Fibroblast of lung (primary cell): ENCODE results near the gene MUC4. TPM values are rescaled to one million over a fixed set of nuclear protein-coding genes. Genes with fewer than 3 reads are reported as not detected.

ENCODE experiments used
- DNase-seq, 2 donors: peaks; one replicate each; pipeline versions ENCODE4 v3.0.0 to v3.0.0-alpha.2; 2010; ENCODE audit warnings: low read depth in 2 of 2
- H2AFZ ChIP-seq: 2 replicates; pipeline ENCODE4 v1.5.1; 2012; ENCODE audit warnings: low read length, control low read depth, inconsistent platforms
- H3K27ac ChIP-seq: 2 replicates; pipeline ENCODE4 v1.5.1; 2011; ENCODE audit warnings: low read length, control low read depth; ENCODE audit not compliant: insufficient read depth
- H3K27me3 ChIP-seq: 2 replicates; pipeline ENCODE4 v1.5.1; 2011; ENCODE audit warnings: mild to moderate bottlenecking, low read length; ENCODE audit not compliant: control insufficient read depth, insufficient read depth
- H3K36me3 ChIP-seq: 2 replicates; pipeline ENCODE4 v1.5.1; 2011; ENCODE audit warnings: low read length; ENCODE audit not compliant: control insufficient read depth, insufficient read depth
- H3K4me1 ChIP-seq: 2 replicates; pipeline ENCODE4 v1.5.1; 2011; ENCODE audit warnings: low read length; ENCODE audit not compliant: control insufficient read depth, insufficient read depth; ENCODE audit errors: extremely low read depth
- H3K4me2 ChIP-seq: 2 replicates; pipeline ENCODE4 v1.5.1; 2011; ENCODE audit warnings: low read length, control low read depth; ENCODE audit not compliant: insufficient read depth; ENCODE audit errors: extremely low read depth
- H3K4me3 ChIP-seq, 4 experiments: fragments of 200-600 bp in 1 of 4; sonication (generic) in 1 of 4; replicated peaks in 1 of 4; 2 replicates each; pipeline ENCODE4 v1.5.1; 2011 to 2016; ENCODE audit warnings: low read length in 4 of 4, low read depth in 3 of 4, mild to moderate bottlenecking in 3 of 4, control low read depth in 2 of 4, inconsistent platforms in 1 of 4, mixed read lengths in 1 of 4; ENCODE audit not compliant: insufficient read depth in 1 of 4; ENCODE audit errors: control extremely low read depth in 1 of 4
- H3K79me2 ChIP-seq: 2 replicates; pipeline ENCODE4 v1.5.1; 2012; ENCODE audit warnings: mild to moderate bottlenecking, low read length, inconsistent platforms; ENCODE audit not compliant: control insufficient read depth, insufficient read depth
- H3K9ac ChIP-seq: 2 replicates; pipeline ENCODE4 v1.5.1; 2011; ENCODE audit warnings: mild to moderate bottlenecking, low read length, control low read depth; ENCODE audit not compliant: insufficient read depth
- H3K9me3 ChIP-seq: 2 replicates; pipeline ENCODE4 v1.5.1; 2012; ENCODE audit warnings: low read depth, low read length; ENCODE audit not compliant: control insufficient read depth, insufficient read depth
- H4K20me1 ChIP-seq: 2 replicates; pipeline ENCODE4 v1.5.1; 2011; ENCODE audit warnings: low read length; ENCODE audit not compliant: control insufficient read depth, insufficient read depth; ENCODE audit errors: extremely low read depth
- EZH2 ChIP-seq: IDR thresholded peaks from 2 replicates; pipeline ENCODE4 v1.5.1; 2012; ENCODE audit warnings: low read length, control low read depth, mild to moderate bottlenecking; ENCODE audit errors: missing control alignments
- polyA plus RNA-seq, 2 donors: library from polyadenylated mRNA; depleted of rRNA in 1 of 2; stranded (reverse) in 1 of 2; unstranded in 1 of 2; fragments of >200 nt; gene quantifications; 2 replicates each; pipeline ENCODE4 v1.2.1, GENCODE V29; 2011 to 2012; ENCODE audit warnings: missing spikeins in 1 of 2
- total RNA-seq: library from RNA; depleted of rRNA; stranded (reverse); fragments of >200 nt; gene quantifications from 2 replicates; pipeline ENCODE4 v1.2.1, GENCODE V29; 2014
- TF ChIP-seq, protein P1 (sequence below), 2 donors: IDR thresholded peaks in 1 of 2; conservative IDR thresholded peaks in 1 of 2; 1 replicate in 1 of 2; 2 replicates in 1 of 2; pipeline ENCODE4 v1.5.1; 2011 to 2012; ENCODE audit warnings: low read length in 2 of 2, control low read depth in 1 of 2, inconsistent platforms in 1 of 2, low read depth in 1 of 2, mild to moderate bottlenecking in 1 of 2

MUC4 gene
- total and polyA plus RNA-seq, 2 donors (not counting 1 experiment from before 2014, with no cell fraction given) = not detected

DNA sequence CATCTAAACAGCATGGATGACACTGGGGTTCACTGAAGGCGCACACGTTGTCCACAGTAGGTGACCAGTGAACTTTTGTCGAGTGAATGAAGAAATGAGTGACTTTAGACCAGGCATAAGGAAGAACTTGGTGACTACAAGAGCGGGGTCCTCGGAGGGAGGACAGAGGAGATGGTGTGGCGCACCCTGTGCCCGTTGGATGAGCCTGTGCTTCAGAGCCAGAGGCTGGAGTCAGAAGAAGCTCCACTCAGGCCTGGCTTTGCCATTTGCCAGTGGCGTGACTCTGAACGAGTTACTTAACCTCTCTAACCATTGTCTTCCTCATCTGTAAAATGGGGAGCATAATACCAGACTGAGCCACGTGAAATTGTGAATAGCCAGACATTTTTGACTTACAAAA, 42.2 kb downstream of the MUC4 start:
- no peaks in the 10 kb centered on the region for H3K27me3 ChIP-seq
- no peaks in the 10 kb centered on the region for H3K9me3 ChIP-seq
- H3K4me1 ChIP-seq = no peaks in the 10 kb centered on the region
- TF ChIP-seq EZH2 = no peak
- TF ChIP-seq, protein P1, sequence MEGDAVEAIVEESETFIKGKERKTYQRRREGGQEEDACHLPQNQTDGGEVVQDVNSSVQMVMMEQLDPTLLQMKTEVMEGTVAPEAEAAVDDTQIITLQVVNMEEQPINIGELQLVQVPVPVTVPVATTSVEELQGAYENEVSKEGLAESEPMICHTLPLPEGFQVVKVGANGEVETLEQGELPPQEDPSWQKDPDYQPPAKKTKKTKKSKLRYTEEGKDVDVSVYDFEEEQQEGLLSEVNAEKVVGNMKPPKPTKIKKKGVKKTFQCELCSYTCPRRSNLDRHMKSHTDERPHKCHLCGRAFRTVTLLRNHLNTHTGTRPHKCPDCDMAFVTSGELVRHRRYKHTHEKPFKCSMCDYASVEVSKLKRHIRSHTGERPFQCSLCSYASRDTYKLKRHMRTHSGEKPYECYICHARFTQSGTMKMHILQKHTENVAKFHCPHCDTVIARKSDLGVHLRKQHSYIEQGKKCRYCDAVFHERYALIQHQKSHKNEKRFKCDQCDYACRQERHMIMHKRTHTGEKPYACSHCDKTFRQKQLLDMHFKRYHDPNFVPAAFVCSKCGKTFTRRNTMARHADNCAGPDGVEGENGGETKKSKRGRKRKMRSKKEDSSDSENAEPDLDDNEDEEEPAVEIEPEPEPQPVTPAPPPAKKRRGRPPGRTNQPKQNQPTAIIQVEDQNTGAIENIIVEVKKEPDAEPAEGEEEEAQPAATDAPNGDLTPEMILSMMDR (conservative IDR thresholded peaks at IDR 0.05 in 1 of 2, IDR thresholded peaks at IDR 0.05 in 1 of 2; ENCODE audit: low read depth in 1 of 2, low read length in 2 of 2) = no peak
- no peak overlapping the region for H3K4me3 ChIP-seq
- H3K79me2 ChIP-seq = no peaks in the 10 kb centered on the region
- H3K27ac ChIP-seq = no peak overlapping the region
- no peak overlapping the region for H3K9ac ChIP-seq
- DNase-seq = no peak
- H3K4me2 ChIP-seq = no peak overlapping the region
- no peak overlapping the region for H2AFZ ChIP-seq
- H3K36me3 ChIP-seq = no peaks in the 10 kb centered on the region
- no peaks in the 10 kb centered on the region for H4K20me1 ChIP-seq

DNA sequence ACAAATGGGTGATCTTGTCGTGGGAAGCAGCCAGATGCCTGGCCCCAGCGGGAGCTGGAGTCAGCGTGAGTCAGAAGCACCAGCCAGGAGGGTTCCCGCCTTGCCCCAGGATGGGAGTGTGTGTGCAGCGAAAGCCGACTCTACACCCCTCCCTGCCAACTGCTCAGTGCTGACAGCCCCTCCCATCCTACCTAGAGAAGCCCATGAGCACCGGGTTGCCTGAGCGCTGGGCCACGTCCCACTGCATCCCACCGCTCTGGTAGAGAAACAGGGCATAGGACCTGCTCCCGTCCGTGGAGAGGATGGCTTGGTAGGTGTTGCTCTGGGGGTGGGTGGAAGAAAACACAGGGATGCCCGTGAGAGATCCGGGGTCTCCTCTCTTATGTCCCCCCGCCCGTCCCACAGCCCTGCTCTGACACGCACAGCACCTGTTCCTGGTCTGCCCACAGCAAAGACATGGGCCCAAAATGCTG, 42.9 kb downstream of the MUC4 start:
- Histone ChIP-seq H4K20me1 (no peaks in the 10 kb centered on the region), H3K36me3 (no peaks in the 10 kb centered on the region), H3K27ac (no peak overlapping the region), H3K79me2 (no peaks in the 10 kb centered on the region), H3K4me1 (no peaks in the 10 kb centered on the region), H3K9me3 (no peaks in the 10 kb centered on the region), H3K27me3 (no peaks in the 10 kb centered on the region), H3K4me3 (no peak overlapping the region), H3K9ac (no peak overlapping the region), H3K4me2 (no peak overlapping the region), H2AFZ (no peak overlapping the region)
- DNase-seq = no peak
- no peak for TF ChIP-seq EZH2
- TF ChIP-seq, protein P1 (conservative IDR thresholded peaks at IDR 0.05 in 1 of 2, IDR thresholded peaks at IDR 0.05 in 1 of 2; ENCODE audit: low read depth in 1 of 2, low read length in 2 of 2) = no peak

DNA sequence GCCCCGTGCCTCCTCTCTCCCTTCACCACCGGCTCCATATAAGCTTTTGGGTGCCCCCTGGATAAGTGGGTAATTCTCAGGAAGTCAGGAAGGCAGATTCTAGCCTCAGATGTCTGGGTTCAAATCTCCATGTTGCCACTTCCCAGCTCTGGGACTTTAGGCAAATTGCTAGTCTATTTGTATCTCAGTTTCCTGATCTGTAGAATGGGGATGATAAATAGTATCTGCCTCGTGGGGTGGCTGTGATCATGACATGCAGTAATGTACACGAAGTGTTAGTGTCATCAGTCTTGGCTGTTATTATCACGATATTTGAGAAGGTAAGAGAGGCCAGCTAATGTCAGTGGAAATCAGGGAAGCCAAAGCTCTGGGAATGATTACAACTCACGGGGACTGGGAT, 43.3 kb downstream of the MUC4 start:
- no peak for TF ChIP-seq EZH2
- TF ChIP-seq, protein P1 (conservative IDR thresholded peaks at IDR 0.05 in 1 of 2, IDR thresholded peaks at IDR 0.05 in 1 of 2; ENCODE audit: low read depth in 1 of 2, low read length in 2 of 2) = no peak
- Histone ChIP-seq H3K9me3 (no peaks in the 10 kb centered on the region), H3K79me2 (no peaks in the 10 kb centered on the region), H3K9ac (no peak overlapping the region), H3K4me3 (no peak overlapping the region), H3K36me3 (no peaks in the 10 kb centered on the region), H3K4me1 (no peaks in the 10 kb centered on the region), H2AFZ (no peak overlapping the region), H3K27ac (no peak overlapping the region), H3K4me2 (no peak overlapping the region), H3K27me3 (no peaks in the 10 kb centered on the region), H4K20me1 (no peaks in the 10 kb centered on the region)
- no peak for DNase-seq
